ENCODE data around the gene BRIP1. TPM values are rescaled to one million over a fixed set of nuclear protein-coding genes. Genes with fewer than 3 reads are reported as not detected.

The BRIP1 gene
- total RNA-seq, 3 donors from 2014 or later: 0.89 to 7.4 (median 3.2) TPM

DNA sequence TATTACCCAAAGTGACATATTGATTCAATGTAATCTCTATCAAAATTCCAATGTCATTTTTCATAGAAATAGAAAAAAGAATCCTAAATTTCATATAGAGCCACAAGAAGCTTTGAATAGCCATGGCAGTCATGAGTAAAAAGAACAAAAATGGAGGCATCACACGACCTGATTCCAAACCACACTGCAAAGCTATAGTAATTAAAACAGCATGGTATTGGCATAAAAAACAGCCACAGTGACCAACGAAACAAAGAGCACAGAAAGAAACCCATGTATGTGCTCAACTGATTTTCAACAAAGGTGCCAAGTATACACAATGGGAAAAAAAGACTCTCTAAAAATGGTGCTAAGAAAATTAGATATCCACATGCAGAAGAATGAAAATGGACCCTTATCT, 101.5 kb downstream of the BRIP1 start:
- TF ChIP-seq, protein P1, sequence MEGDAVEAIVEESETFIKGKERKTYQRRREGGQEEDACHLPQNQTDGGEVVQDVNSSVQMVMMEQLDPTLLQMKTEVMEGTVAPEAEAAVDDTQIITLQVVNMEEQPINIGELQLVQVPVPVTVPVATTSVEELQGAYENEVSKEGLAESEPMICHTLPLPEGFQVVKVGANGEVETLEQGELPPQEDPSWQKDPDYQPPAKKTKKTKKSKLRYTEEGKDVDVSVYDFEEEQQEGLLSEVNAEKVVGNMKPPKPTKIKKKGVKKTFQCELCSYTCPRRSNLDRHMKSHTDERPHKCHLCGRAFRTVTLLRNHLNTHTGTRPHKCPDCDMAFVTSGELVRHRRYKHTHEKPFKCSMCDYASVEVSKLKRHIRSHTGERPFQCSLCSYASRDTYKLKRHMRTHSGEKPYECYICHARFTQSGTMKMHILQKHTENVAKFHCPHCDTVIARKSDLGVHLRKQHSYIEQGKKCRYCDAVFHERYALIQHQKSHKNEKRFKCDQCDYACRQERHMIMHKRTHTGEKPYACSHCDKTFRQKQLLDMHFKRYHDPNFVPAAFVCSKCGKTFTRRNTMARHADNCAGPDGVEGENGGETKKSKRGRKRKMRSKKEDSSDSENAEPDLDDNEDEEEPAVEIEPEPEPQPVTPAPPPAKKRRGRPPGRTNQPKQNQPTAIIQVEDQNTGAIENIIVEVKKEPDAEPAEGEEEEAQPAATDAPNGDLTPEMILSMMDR (IDR thresholded peaks at IDR 0.05): no peak
- H3K36me3 ChIP-seq (ENCODE audit: low read depth): no peaks in the 10 kb centered on the region
- no peaks in the 10 kb centered on the region for H3K9me3 ChIP-seq
- H3K4me1 ChIP-seq (ENCODE audit: low read depth): no peaks in the 10 kb centered on the region
- no peak overlapping the region for H3K4me3 ChIP-seq
- no peak for ATAC-seq
- DNase-seq: no peak
- intact Hi-C loops (cut with DNase I, micrococcal nuclease): no loop called here

DNA sequence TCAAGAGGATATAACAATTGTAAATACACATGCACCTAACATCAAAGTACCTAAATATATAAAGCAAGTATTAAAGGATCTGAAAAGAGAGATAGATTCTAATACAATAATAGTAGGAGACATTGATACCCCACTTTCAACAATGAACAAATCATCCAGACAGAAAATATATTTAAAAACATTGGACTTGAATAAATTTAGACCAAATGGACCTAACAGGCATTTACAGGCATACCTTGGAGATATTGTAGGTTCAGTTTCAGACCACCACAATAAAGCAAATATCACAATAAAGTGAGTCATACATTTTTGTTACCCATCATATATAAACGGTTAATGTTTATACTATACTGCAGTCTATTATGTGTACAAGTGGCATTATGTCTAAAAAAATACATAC, 104.0 kb downstream of the BRIP1 start:
- Histone ChIP-seq H3K9me3 (no peaks in the 10 kb centered on the region), H3K4me3 (no peak overlapping the region), H3K4me1 (ENCODE audit: low read depth) (no peaks in the 10 kb centered on the region), H3K36me3 (ENCODE audit: low read depth) (no peaks in the 10 kb centered on the region)
- ATAC-seq (no peak), DNase-seq (no peak)
- intact Hi-C loops (cut with DNase I, micrococcal nuclease): no loop called here
- TF ChIP-seq, protein P1 (IDR thresholded peaks at IDR 0.05): no peak

DNA sequence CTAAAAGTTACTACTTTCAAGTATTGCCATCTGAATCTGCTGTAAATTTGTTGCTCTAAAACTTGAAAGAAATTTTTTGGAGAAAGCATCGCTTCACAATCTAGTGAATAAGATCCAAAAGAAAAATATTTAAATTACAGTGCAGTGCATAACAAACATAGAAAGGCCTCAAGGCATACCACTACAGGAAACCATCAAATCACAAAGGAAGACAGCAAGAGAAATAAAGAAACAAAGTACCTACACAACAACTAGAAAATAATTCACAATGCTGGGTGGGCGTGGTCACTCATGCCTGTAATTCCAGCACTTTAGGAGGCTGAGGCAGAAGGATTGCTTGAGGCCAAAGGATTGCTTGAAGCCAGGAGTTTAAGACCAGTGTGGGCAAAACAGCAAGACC, 104.9 kb downstream of the BRIP1 start:
- ATAC-seq (no peak), DNase-seq (no peak)
- H3K9me3 ChIP-seq: no peaks in the 10 kb centered on the region
- TF ChIP-seq, protein P1 (IDR thresholded peaks at IDR 0.05): no peak
- H3K4me3 ChIP-seq: no peak overlapping the region
- no peaks in the 10 kb centered on the region for H3K4me1 ChIP-seq (ENCODE audit: low read depth)
- intact Hi-C loops (cut with DNase I, micrococcal nuclease): no loop called here
- no peaks in the 10 kb centered on the region for H3K36me3 ChIP-seq (ENCODE audit: low read depth)

DNA sequence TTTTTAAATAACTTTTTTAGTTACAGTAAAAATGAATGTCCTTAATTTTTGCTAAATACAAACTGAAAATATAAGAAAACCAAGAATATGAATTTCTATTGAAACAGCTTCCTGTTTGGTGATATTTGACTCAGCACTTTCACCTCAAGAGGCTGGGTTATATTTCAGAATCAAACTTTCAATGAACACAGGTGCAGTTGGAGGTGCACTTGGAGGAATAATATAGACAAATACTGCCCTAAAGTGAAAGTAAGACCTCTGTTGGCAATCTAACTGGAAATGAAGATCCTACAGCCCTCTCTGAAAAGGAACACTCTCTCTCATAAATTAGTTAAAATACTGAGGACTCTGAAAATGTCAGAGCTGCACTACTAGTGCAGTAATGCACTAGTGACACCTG, 106.2 kb downstream of the BRIP1 start:
- Histone ChIP-seq H3K9me3 (no peaks in the 10 kb centered on the region), H3K36me3 (ENCODE audit: low read depth) (no peaks in the 10 kb centered on the region), H3K4me3 (no peak overlapping the region), H3K4me1 (ENCODE audit: low read depth) (no peaks in the 10 kb centered on the region)
- intact Hi-C loops (cut with DNase I, micrococcal nuclease): no loop called here
- ATAC-seq: no peak
- TF ChIP-seq, protein P1 (IDR thresholded peaks at IDR 0.05): no peak
- DNase-seq: no peak

DNA sequence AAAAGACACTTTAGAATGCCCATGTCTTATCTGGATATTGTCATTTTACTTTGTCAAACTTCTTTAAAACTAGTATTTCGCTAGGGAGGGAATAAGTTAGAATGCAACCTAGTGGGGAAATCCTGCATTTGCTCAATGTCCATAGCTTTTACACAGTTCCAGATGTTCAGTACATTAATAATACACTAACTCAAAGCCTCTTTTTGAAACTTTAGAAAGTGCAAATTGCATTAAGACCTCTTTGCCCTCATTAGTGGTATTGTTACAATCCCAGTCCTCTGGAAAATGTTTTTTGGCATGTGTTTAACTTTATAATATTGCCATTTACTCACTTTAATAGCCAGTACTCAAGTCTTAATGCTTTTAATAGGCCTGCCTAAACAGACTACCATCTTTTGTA, 106.8 kb downstream of the BRIP1 start:
- TF ChIP-seq, protein P1 (IDR thresholded peaks at IDR 0.05): no peak
- Histone ChIP-seq H3K4me1 (ENCODE audit: low read depth) (no peaks in the 10 kb centered on the region), H3K4me3 (no peak overlapping the region), H3K36me3 (ENCODE audit: low read depth) (no peaks in the 10 kb centered on the region), H3K9me3 (no peaks in the 10 kb centered on the region)
- intact Hi-C loops (cut with DNase I, micrococcal nuclease): no loop called here
- no peak for DNase-seq
- no peak for ATAC-seq

DNA sequence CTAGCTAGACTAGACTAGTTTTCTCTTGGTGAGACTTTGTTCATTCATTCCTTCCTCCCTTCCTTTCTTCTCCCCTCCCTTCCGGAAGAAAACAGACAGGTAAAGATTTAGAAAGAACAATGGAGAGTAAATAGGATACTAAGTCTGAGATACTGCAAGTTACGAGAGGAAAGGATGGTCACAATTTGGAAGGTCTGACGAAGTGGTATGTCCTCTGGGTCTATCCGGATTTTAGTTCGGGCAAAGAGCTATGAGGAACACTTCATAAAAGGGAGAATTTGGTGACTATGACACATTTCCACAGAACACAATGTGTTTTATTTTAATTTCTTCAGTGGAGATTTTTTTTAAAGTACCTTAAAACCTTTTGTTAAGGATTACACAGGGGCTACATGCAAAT, 107.7 kb downstream of the BRIP1 start:
- H3K36me3 ChIP-seq (ENCODE audit: low read depth): no peaks in the 10 kb centered on the region
- DNase-seq (no peak), ATAC-seq (no peak)
- no peaks in the 10 kb centered on the region for H3K4me1 ChIP-seq (ENCODE audit: low read depth)
- H3K9me3 ChIP-seq: no peaks in the 10 kb centered on the region
- intact Hi-C loops (cut with DNase I, micrococcal nuclease): no loop called here
- H3K4me3 ChIP-seq: no peak overlapping the region
- TF ChIP-seq, protein P1 (IDR thresholded peaks at IDR 0.05): no peak

Data from mucosa of descending colon (tissue), 3 donors.